NB4 (cell line): Measurements from ENCODE around the gene BCOR.

Source experiments
- DNase-seq: peaks from one replicate; pipeline ENCODE4 v3.0.0; 2010; ENCODE audit warnings: low read depth
- H3K4me3 ChIP-seq: one replicate; pipeline ENCODE4 v1.5.1; 2011; ENCODE audit warnings: mild to moderate bottlenecking, low read depth, low read length, moderate library complexity
- CTCF ChIP-seq: IDR thresholded peaks from one replicate; pipeline ENCODE4 v1.5.1; 2012; ENCODE audit warnings: low read depth, low read length
- MYC ChIP-seq: IDR thresholded peaks from 2 replicates; pipeline ENCODE4 v1.6.1; 2011; ENCODE audit warnings: low read depth, low read length
- POLR2A ChIP-seq: IDR thresholded peaks from 2 replicates; pipeline ENCODE4 v1.6.1; 2011; ENCODE audit warnings: mild to moderate bottlenecking; ENCODE audit not compliant: insufficient read length; ENCODE audit errors: extremely low read depth
- TF ChIP-seq, protein P1 (sequence below): IDR thresholded peaks from 2 replicates; pipeline ENCODE4 v1.6.1; 2011; ENCODE audit warnings: low read depth, low read length

BCOR gene

DNA sequence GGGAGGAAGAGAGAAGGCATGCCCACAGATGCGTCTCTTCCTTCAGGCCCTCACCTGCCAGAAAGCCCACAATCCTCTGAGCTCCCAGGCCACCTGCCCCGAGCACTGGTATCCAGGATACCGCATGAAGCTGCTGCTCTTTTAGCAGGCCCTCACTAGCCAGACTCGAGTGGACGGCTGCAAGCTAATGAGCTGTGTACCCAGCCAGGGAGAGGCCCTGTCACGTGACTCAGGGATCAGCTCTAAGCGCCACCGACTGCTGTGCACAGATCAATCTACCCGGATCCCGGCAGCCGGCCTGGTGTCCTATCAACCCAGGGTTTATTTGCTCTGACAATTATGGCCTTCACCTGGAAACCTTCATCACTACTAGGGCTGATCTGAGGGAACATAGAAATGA is 39.0 kb downstream of the BCOR start:
- no peak overlapping the region for H3K4me3 ChIP-seq
- DNase-seq = no peak
- TF ChIP-seq POLR2A (no peak), MYC (no peak)
- TF ChIP-seq, protein P1, sequence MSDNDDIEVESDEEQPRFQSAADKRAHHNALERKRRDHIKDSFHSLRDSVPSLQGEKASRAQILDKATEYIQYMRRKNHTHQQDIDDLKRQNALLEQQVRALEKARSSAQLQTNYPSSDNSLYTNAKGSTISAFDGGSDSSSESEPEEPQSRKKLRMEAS = no peak

- H3K4me3 ChIP-seq = no peak overlapping the region
- peak; percentile 6 for TF ChIP-seq CTCF
- TF ChIP-seq, protein P1 = no peak
- DNase-seq = no peak
These were observed 40.4 kb downstream of the BCOR start for GRCh38 chrX:40057405-40057804.

DNA sequence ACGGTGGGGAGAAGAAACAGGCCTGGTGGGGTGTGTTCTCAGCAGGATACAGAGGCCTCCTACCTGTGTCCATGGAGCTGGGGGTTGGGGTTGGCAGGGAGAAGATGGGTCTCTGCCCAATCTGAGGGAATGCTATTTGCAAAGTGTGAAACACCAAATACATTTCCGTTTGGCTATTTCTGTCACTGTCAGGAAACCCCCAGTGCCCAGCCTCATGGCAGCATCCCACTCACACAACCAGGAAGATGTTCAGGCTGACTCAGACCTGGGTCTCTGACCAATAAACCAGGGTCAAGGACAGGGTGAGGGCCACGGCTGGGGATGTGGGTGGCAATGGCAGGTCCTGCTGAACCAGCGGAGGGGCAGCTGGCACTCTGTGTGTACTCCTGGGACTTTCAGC is 41.3 kb downstream of the BCOR start:
- TF ChIP-seq POLR2A = no peak
- no peak for TF ChIP-seq MYC
- TF ChIP-seq, protein P1 = no peak
- TF ChIP-seq CTCF = no peak

GRCh38 chrX:40055495-40055894 is 42.3 kb downstream of the BCOR start:
- no peak overlapping the region for H3K4me3 ChIP-seq
- no peak for DNase-seq
- TF ChIP-seq CTCF (no peak), POLR2A (no peak)

More for the DNA sequence above, 41.3 kb downstream of the BCOR start:
- no peak for DNase-seq
- no peak overlapping the region for H3K4me3 ChIP-seq

- no peak for DNase-seq
- TF ChIP-seq POLR2A (no peak), CTCF (no peak), MYC (no peak)
- TF ChIP-seq, protein P1 = no peak
- no peak overlapping the region for H3K4me3 ChIP-seq
These were observed 43.0 kb downstream of the BCOR start for GRCh38 chrX:40054793-40055192.

GRCh38 chrX:40050532-40050931 is 47.2 kb downstream of the BCOR start:
- no peak overlapping the region for H3K4me3 ChIP-seq
- no peak for TF ChIP-seq MYC
- TF ChIP-seq POLR2A = no peak
- TF ChIP-seq, protein P1 = no peak
- no peak for TF ChIP-seq CTCF
- DNase-seq = no peak
